ENCODE measurements around the gene KLHDC8B. TPM values are rescaled to one million over a fixed set of nuclear protein-coding genes. Genes with fewer than 3 reads are reported as not detected.
"Not testable (repeated sequence)": the region's sequence is repeated elsewhere in the genome, so short reads cannot be mapped to it uniquely, and the experiment has no call there.

KLHDC8B gene
- total RNA-seq, 1 donor from 2014 or later = 32.5 TPM

DNA sequence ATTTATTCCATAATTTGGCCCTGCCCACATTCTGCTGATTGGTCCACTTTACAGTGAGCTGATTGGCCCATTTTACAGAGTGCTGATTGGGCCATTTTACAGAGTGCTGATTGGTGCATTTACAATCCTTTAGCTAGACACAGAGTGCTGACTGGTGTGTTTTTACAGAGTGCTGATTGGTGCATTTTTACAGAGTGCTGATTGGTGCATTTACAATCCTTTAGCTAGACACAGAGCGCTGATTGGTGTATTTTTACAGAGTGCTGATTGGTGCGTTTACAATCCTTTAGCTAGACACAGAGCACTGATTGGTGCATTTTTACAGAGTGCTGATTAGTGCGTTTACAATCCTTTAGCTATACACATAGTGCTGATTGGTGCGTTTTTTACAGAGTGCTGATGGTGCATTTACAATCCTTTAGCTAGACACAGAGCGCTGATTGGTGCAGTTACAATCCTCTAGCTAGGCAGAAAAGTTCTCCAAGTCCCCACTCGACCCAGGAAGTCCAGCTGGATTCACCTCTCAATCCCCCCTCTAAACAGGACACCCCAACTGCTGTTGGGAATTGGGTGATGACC is 49.7 kb downstream of the KLHDC8B start:
- DNase-seq (ENCODE audit: low spot score); ATAC-seq; intact Hi-C loops (cut with DNase I): not testable (repeated sequence)

GRCh38 chr3:49222002-49222401 is 50.6 kb downstream of the KLHDC8B start:
- intact Hi-C loops (cut with DNase I) = no loop called here
- DNase-seq (ENCODE audit: low spot score) (no peak), ATAC-seq (no peak)

Other genes with a start within 250 kb of the KLHDC8B start
- 40.1 TPM for gene P4HTM, start 181.4 kb upstream of the KLHDC8B start, total RNA-seq
- 149 TPM for gene WDR6, start 164.2 kb upstream of the KLHDC8B start, total RNA-seq
- 18.7 TPM for gene DALRD3, start 153.0 kb upstream of the KLHDC8B start, total RNA-seq
- 75.1 TPM for gene NDUFAF3, start 149.5 kb upstream of the KLHDC8B start, total RNA-seq
- 121 TPM for gene IMPDH2, start 142.2 kb upstream of the KLHDC8B start, total RNA-seq
- 101 TPM for gene QRICH1, start 77.5 kb upstream of the KLHDC8B start, total RNA-seq
- gene QARS1, start 66.8 kb upstream of the KLHDC8B start, total RNA-seq = 123 TPM
- gene USP19, start 50.8 kb upstream of the KLHDC8B start, total RNA-seq = 55.7 TPM
- gene LAMB2, start 38.5 kb upstream of the KLHDC8B start, total RNA-seq = 515 TPM
- gene CCDC71, start 5.3 kb upstream of the KLHDC8B start, total RNA-seq = 20.7 TPM
- gene C3orf62, start 105.6 kb downstream of the KLHDC8B start, total RNA-seq = 6.7 TPM
- gene USP4, start 168.5 kb downstream of the KLHDC8B start, total RNA-seq = 83.2 TPM
- 142 TPM for gene GPX1, start 186.8 kb downstream of the KLHDC8B start, total RNA-seq
- 485 TPM for gene RHOA, start 240.4 kb downstream of the KLHDC8B start, total RNA-seq
- gene TCTA, start 240.8 kb downstream of the KLHDC8B start, total RNA-seq = 28.5 TPM

All from sciatic nerve (tissue), 2 donors.